ENCODE data around the gene CAMK1D.
"Not testable (repeated sequence)": the region's sequence is repeated elsewhere in the genome, so short reads cannot be mapped to it uniquely, and the experiment has no call there.

The CAMK1D gene

DNA sequence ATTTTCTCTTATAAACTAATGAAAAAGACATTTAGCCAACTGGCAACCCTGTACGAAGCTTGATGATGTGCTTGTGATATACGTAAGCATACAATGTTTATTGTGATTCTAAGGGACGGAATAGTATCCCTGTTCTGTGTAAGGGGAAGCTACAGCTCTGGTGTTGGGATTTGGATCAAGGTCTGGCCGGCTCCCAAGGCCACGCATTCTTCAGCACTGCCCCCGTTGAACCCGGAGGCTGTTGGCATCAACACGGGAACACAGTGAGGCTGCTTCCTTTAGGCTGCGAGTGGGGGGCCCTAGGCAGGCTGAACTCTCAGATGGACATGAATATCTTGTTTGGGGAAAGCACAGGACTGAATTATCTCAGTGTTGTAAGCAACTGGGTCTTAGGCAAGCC, 180.6 kb downstream of the CAMK1D start:
- DNase-seq = no peak

DNA sequence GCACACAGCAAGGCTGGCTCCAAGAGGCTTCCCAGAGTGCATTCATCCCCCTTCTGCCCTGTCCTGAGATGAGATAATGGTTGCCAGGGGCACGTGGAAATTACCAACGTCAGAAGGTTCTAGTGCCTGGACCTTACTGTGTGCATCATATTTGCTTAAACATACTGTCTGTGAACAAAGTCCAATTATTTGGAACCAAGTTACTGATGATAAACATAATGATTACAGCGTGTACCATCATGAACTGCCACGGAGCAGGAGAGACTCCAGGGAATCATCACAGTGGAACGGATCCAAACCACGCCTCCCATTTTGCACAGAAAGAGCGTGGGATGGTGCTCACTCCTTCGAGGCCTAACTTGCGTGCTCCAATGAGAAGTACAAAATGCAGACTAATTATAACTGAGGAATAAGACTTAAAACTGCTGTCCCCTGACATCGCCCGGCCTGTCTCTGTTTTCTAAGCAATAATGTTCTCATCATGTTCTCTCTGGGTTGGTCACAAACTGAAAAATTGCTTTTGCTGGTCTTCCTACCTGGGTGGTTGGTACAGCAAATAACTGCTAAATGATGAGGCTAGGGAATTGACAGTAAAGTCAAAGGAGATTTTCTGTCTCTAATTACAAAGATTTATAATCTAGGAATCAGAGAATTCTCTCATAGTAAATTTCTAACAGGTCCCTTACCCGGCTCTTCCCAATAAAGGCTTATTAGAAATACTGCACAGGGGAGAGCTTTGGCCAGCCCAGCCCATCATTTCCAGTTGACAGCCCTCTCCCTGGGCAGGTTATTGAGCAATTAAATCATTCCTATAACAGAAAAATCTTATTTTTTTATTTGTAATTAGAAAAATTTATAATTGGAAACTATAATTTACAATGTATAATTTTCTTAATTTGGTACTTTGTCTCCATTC, 182.2 kb downstream of the CAMK1D start:
- no peak for DNase-seq

DNA sequence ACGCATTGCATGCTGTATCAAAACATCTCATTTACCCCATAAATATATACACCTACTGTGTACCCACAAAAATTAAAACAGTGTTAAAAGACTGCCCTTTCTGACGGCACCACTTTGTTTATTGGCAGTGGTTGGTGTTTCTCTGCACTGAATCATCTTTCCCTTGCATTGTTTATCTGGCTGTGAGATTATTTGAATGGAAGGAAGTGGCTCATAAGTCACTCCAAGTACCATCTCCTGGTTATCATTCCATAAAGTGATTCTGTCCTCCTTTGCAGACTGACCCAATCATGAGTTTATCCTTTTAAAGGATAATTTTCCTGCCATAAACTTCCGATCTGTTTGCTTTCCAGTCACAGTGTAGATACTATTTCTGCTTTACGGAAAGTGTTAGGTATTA, 183.8 kb downstream of the CAMK1D start:
- DNase-seq = no peak

DNA sequence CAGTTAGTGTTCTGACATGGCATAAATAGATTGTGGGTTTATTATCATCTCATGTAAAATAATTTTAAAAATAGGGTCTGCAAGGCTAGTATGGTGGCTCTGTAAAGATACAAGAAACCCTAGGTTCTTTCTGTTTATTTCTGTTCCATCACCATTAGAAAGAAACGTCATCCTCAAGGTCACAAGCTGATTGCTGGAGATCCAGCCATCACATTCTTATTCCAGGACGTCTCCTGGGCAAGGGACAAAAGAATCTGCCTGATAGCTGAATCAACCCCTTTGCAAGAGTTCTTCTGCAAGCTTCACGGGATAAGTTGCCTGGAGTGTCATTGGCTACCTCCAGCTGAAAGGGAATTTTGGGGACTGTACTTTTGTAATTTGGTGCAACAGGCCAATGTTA, 184.4 kb downstream of the CAMK1D start:
- no peak for DNase-seq

DNA sequence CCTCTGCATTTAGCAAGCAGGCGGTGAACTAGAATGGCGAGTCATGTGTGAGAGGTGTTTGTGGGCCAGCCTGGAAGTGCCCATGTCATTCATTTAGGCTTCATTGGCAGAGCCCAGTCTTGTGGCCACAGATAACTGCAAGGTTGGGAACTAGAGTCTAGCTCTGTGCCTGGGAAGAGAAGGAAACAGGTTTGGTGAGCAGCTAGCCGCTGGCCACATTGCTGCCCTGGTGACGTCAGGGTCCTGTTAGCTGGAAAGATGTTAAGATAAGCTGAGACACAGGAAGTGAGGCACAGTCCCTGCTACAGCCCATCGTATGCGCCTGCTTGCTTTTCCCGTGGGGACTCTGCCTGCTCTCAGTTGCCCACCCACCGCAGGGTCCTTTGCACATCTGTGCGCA, 185.5 kb downstream of the CAMK1D start:
- DNase-seq = no peak

DNA sequence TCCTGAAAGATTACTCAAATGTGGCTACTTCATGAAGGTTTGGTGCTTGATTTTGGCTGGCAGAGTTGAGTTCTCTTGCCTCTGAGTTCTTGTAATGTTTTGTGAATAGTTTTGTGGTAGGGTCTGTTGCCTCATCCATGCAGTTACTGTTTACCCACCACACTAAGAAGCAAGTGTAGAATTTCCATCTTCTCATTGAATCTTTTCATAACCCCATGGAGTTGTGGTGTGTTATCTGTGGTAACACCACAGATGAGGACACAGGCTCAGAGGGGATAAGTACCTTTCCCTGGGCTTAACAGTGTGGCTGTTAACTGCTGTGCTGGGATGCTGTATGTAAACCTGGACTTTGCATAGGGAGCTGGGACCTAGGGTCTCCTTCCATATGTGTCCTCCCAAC, 186.3 kb downstream of the CAMK1D start:
- no peak for DNase-seq

DNA sequence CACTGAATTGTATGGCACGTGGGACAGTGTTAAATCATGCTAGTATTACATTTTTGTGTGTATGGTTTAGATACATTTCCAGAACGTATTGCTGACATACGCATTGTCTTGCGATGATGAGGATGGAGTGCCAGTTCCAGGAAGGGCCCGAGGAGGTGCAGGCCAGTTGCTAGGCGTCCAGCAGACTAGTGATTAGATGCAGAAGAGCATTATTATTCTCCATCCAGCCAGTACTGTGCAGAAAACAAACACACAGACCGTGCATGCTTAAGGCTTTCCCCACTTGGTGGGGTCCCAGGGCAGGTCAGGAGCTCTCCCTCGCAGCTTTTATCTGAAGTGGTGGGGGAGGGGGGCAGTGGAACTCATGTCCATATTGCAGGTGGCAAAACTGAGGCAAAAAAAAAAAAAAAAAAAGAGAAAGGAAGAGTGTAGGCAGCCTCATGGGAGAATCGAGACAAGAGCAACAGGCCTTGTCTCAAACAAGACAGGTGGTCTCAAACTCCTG, 189.2 kb downstream of the CAMK1D start:
- no peak for DNase-seq

DNA sequence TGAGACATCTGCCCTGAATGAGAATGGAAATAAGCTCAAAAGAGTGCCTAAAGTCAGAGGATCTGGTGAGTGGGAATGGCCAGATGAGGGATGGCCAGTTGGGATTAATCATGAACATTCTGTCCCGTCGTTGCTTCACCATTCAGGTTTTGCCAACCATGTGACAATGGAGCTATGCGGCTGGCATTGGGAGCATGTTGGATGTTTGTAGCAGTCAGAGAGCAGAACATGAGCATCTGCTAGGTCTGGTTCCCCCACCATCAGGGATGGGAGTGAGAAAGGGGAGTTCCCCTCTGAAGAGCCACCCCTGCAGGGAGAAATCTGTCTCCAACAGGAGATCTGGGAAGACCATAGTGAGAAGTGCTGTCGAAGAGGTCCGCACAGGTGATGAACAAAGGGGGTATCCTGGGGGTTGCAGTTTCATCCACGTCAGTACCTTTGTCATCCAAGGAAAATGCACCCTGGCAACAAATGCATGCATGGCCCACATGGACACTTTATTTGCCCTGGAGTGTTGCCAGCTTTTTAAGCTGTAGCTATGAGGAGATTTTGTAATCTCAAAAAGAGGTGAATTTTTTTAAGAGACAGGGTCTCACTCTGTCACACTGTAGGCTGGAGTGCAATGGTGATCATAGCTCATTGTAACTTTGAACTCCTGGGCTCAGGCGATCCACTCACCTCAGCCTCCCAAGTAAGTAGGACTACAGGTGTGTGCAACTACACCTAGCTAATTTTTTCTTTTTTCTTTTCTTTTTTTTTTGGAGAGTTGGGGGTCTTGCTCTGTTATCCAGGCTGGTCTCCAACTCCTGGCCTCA, 190.2 kb downstream of the CAMK1D start:
- DNase-seq = no peak

DNA sequence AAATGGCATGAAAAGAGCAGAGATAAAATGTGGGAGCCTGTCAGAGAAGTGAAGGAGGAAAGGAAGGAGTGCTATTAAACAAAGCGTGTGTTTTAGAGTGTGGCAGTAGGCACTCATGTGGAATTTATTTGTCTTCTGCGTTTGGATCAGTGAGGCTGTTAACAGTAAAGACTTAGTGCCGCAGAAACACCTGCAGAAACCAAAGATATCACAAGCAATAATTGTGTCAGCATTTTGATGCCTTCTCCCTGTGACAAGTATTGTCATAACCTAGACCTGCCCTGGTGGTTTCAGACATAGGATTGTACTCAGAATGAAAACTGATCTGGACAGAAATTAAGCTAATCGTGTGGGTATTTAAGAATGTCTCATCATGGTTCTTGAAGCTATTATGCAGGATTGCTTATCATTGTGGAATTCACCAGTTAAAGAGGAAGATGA, 191.0 kb downstream of the CAMK1D start:
- DNase-seq = no peak

DNA sequence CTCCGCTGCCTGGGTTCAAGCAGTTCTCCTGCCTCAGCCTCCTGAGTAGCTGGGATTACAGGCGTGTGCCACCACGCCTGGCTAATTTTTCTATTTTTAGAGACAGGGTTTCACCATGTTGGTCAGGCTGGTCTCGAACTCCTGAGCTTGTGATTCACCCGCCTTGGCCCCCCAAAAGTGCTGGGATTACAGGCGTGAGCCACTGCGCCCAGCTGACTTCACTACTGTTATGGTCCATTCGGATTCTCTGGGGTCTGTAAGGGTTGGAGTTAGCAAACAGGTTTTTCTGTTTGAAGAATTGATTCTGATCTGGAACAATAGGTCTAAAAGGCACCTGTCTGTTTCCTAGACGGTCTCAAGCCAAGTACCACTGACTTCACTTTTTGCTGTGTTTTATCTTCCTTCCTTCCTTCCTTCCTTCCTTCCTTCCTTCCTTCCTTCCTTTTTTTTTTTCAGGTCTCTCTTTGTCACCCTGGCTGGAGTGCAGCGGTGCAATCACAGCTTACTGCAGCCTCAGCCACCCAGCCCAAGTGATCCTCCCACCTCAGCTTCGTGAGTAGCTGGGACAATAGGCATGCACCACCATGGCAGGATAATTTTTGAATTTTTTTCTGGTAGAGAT, 192.2 kb downstream of the CAMK1D start:
- DNase-seq = no peak

DNA sequence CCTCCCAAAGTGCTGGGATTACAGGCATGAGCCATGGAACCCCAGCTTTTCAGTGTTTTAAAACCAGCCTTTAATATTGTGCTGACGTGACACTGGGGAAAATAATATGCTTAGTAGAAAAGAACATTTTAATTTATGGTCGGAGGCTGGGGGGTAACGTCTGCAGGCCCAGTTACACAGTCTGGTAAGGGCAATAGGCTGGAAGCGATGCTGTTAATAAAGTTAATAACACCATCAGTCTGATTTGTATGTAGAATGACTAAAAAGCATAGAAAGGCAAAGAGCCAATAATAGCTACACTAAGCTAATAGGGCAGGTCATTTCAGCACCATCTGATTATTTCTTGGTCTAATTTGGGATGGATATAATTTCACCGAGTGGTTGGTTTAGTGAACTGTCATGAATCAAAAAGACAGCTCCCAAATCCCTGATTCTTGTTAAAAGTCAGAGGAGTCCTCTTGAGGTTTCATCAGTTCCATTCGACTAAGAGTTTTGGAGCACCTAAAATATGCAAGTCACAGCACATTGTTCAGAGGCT, 192.9 kb downstream of the CAMK1D start:
- DNase-seq = no peak

DNA sequence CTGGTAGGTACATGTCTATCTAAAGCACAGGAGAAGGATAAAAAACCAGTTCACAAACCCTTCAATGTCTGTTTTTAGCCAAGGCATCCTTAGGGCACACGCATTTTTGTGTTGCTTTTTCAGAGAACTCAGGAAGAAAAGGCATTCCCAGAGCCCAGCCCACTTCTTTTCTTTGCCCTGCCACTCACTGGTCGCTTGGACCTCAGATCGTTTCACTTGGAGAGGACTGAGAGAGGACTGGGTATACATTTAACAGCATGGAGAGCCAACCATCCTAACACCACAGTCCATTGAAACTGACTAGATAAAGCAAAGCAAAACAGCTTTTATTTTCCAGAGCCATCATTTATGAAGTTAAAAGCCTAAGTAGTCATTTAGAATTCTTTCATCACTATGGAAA, 194.2 kb downstream of the CAMK1D start:
- no peak for DNase-seq

DNA sequence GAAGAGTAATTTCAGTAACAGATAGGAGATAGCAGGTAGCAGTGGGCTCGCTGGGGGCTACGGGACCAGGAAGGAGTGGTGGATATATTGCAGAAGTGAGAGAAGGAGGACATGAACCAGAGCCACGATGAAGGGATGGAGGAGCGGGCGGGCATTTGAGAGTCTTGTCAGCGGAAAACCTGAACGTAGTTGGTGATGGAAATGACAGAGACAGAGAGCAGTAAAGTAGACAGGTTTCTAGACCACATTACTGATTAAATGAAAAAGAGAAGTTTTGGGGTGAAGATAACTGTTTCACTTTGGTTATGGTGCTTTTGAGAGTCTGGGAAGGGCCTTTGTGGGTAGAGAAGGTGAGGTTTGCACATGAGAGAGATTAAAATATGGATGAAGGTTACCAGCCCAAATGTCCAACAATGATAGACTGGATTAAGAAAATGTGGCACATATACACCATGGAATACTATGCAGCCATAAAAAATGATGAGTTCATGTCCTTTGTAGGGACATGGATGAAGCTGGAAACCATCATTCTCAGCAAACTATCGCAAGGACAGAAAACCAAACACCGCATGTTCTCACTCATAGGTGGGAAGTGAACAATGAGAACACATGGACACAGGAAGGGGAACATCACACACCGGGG, 196.9 kb downstream of the CAMK1D start:
- not testable (repeated sequence) for DNase-seq

DNA sequence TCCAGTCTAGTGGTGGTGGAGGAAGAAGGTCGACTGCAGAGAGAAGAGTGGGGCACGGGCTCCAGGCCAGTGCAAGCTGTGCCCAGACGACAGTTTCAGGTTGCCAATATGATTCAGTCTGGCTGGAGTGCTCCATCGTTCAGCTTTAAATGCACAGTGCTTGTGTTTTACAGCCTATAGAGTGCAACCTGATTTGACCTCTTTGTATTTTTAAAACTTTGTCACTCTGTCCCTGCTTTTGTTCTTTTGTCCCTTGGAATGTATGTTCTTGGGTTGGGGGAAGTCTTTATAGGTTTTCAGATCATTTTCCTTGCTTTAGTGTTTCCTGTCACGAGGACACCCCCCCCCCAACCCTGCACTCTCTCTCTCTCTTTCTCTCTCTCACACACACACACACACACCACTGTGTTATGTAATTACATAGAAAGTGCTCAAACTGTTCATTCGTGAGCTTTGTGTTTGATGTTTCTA, 198.0 kb downstream of the CAMK1D start:
- DNase-seq = peak in 5 of 6 experiments; percentile 2 to 65 (median 45)

DNA sequence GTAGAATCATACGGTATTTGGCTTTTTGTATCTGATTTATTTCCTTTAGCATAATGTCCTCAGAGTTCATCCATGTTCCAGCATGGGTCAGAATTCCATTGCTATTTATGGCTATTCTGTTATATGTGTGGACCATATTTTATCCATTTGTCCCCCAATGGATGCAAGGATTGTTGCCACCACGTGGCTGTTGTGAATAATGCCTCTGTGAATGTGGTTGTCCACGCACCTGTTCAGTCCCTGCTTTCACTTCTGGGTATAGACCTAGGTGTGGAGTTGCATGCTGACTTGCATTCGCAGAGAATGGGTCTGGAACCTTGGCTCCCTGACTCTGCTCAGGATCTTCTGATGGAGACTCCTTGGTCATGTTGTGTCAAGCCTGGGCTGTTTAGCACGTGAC, 199.9 kb downstream of the CAMK1D start:
- DNase-seq = no peak

DNA sequence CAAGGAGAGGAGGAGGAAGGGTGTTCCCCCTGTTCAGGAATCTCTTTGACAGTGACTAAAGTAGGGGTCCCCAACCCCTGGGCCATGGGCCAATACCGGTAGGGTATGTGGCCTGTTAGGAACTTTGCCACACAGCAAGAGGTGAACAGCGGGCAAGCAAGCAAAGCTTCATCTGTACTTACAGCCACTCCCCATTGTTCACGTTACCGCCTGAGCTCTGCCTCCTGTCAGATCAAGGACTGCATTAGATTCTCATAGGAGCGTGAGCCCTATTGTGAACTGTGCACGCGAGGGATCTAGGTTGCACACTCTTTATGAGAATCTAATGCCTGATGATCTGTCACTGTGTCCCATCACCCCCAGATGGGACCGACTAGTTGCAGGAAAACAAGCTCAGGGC, 201.6 kb downstream of the CAMK1D start:
- DNase-seq = no peak

DNA sequence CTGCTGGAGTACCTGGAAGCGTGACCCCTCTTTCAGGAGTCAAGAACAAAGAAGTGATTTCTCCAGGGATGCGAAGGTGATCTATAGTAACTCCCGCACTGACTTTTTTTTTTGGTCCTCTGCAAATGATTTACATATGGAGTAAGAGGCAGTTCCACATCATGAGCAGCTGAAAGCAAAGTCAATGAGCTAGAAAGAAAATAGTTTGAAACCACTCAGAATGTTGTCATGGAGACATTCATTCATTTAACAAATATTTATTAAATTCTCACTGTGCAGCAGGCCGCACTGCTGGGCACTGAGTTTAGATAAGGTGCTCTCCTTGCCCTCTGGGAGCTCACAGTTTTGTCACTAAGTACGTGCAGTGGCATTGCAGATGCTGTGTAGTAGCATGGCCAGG, 206.7 kb downstream of the CAMK1D start:
- no peak for DNase-seq

DNA sequence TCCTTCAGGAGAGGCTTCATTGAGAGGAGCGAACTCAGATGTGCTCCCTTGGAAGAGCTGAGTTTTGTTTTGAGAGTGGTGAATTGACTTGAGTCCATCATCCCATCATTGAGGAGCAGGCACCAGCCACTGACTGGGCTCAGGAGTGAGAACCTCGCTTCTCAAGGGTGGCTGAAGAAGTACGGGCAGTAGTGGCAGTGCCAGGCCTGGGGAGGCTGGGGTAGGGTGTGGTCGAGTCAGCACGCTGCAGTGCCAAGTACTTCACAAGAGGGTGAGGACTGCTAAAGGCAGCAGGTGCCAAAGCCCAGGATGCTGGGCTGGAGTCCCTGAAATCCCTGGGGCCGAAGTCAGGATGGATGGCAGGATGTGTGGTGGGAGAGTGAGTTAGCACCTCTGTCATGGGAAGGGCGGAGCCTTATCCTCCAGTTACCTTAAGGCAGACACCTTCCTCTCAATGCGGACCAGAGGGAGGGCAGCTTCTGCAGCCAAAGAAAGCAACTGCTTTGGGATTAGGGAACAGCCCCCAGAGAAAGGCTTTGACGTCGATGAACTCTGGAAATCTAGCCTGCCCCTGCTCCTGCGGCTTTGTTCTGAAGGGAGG, 210.3 kb downstream of the CAMK1D start:
- no peak for DNase-seq

DNA sequence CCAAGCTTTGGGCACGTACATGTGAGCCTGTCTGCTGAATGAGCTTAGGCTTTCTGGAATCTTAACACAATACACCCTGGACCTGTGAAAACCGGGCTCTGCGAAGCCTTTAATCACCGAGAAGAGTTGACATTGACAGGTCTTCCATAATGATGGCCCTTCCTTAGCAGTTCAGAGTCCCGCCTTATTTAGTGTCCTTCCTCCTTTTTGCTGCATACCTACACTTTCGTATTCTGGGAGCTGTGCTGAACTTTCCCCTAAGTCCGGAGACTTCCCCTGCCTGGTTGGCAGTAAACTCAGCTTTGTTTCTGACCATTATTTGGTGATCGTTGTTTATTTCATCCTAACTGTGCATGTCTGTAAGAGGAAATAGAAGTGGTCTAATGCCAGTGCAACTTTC, 212.0 kb downstream of the CAMK1D start:
- DNase-seq = no peak

DNA sequence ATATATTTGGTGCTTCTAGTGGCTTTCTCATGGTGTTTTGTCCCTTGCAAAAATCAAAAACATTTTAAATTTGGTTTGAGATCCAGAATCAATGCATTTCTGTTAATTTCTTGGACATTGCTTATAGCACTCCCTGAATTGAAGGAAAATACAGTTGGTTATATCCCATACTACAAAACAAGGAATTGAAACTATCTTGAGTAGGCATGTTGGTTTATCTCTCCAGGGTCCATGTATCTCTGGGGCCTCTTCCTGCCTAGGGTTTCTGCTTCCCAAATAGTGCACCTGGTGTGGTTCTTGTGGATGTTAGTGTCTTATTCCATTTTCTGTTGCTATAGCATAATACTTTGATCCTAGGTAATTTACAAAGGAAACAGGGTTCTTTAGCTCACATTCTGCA, 212.4 kb downstream of the CAMK1D start:
- no peak for DNase-seq

DNA sequence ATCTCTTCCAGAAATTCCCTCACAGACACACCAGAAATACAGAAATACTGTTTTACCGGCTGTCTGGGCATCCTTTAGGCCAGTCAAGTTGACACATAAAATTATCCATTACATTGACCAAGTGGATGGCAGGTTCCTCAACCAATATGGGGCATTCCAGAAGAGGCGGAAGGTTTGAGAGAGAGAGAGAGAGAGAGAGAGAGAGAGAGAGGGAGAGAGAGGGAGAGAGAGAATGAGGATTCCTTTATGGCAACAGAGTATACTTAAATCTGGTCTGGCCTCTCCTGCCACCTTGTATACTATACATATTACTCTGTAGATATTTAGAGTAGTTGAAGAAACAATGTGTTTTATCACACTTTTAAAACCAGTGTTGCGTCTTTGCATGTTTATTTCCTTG, 214.1 kb downstream of the CAMK1D start:
- DNase-seq = no peak

DNA sequence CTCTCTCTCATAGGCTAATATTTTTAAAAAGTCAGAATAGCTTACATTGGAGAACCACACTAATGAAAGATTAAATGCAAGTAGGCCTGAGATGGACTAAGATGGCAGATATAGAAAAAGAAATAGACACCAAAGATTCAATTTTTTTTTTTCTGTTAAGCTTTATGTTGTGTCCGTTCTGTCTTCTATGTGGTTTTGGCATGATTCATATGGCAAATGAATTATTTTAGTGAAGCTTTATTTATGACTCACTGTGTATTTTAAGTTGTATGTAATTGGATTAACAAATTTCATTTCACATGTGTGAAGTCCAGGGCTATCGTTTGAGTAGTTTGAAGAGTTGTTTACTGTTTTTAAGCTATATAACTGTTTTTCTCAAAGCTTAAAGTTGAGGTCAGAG, 214.8 kb downstream of the CAMK1D start:
- DNase-seq = no peak

All from stimulated activated naive CD4-positive, alpha-beta T cell (primary cell).